ENCODE results near the gene ACBD4. TPM values are rescaled to one million over a fixed set of nuclear protein-coding genes. Genes with fewer than 3 reads are reported as not detected.

Gene ACBD4
- total and polyA plus RNA-seq, 4 donors = 3.2 to 14.2 (median 11.1) TPM

- peak in 2 of 6 donors; percentile 74 to 86 for DNase-seq (ENCODE audit: low read depth in 4 of 6, low spot score in 6 of 6)
- H3K36me3 ChIP-seq (ENCODE audit: control insufficient read depth, insufficient read depth, low read length) = peaks cover 71% of the 10 kb centered on the region
- no peaks in the 10 kb centered on the region for H3K27me3 ChIP-seq (ENCODE audit: control insufficient read depth, insufficient read depth, low read length)
- H3K27ac ChIP-seq (ENCODE audit: low read depth, low read length) = peak overlapping the region; percentile 73
- 31% methylated on average over 11 of the region's 16 CpGs for WGBS (ENCODE audit: insufficient coverage)
- no peaks in the 10 kb centered on the region for H3K9me3 ChIP-seq (ENCODE audit: control insufficient read depth, insufficient read depth, low read length)
- H3K4me1 ChIP-seq (ENCODE audit: control insufficient read depth, insufficient read depth, low read length) = peaks cover 57% of the 10 kb centered on the region
- no peak overlapping the region for H3K4me3 ChIP-seq (ENCODE audit: low read depth, low read length)
These were observed 24.5 kb upstream of the ACBD4 start for GRCh38 chr17:45110676-45111611.

GRCh38 chr17:45111850-45112249 is 23.6 kb upstream of the ACBD4 start:
- peaks cover 52% of the 10 kb centered on the region for H3K4me1 ChIP-seq (ENCODE audit: control insufficient read depth, insufficient read depth, low read length)
- H3K27ac ChIP-seq (ENCODE audit: low read depth, low read length) = peak overlapping the region; percentile 73
- H3K4me3 ChIP-seq (ENCODE audit: low read depth, low read length) = no peak overlapping the region
- no peak for DNase-seq (ENCODE audit: low read depth in 4 of 6, low spot score in 6 of 6)
- H3K9me3 ChIP-seq (ENCODE audit: control insufficient read depth, insufficient read depth, low read length) = no peaks in the 10 kb centered on the region
- WGBS (ENCODE audit: insufficient coverage) = 78% methylated on average over 6 of the region's 11 CpGs
- no peaks in the 10 kb centered on the region for H3K27me3 ChIP-seq (ENCODE audit: control insufficient read depth, insufficient read depth, low read length)
- peaks cover 71% of the 10 kb centered on the region for H3K36me3 ChIP-seq (ENCODE audit: control insufficient read depth, insufficient read depth, low read length)

- H3K27ac ChIP-seq (ENCODE audit: low read depth, low read length) = peak overlapping the region; percentile 73
- H3K4me1 ChIP-seq (ENCODE audit: control insufficient read depth, insufficient read depth, low read length) = peaks cover 52% of the 10 kb centered on the region
- no peaks in the 10 kb centered on the region for H3K9me3 ChIP-seq (ENCODE audit: control insufficient read depth, insufficient read depth, low read length)
- 96% methylated on average over 19 of the region's 23 CpGs for WGBS (ENCODE audit: insufficient coverage)
- peaks cover 67% of the 10 kb centered on the region for H3K36me3 ChIP-seq (ENCODE audit: control insufficient read depth, insufficient read depth, low read length)
- no peaks in the 10 kb centered on the region for H3K27me3 ChIP-seq (ENCODE audit: control insufficient read depth, insufficient read depth, low read length)
- no peak overlapping the region for H3K4me3 ChIP-seq (ENCODE audit: low read depth, low read length)
- no peak for DNase-seq (ENCODE audit: low read depth in 4 of 6, low spot score in 6 of 6)
These were observed 22.7 kb upstream of the ACBD4 start for GRCh38 chr17:45112559-45113423.

GRCh38 chr17:45113424-45113754 is 22.1 kb upstream of the ACBD4 start:
- Histone ChIP-seq H3K4me1 (ENCODE audit: control insufficient read depth, insufficient read depth, low read length) (peaks cover 52% of the 10 kb centered on the region), H3K36me3 (ENCODE audit: control insufficient read depth, insufficient read depth, low read length) (peaks cover 67% of the 10 kb centered on the region), H3K27me3 (ENCODE audit: control insufficient read depth, insufficient read depth, low read length) (no peaks in the 10 kb centered on the region), H3K9me3 (ENCODE audit: control insufficient read depth, insufficient read depth, low read length) (no peaks in the 10 kb centered on the region), H3K27ac (ENCODE audit: low read depth, low read length) (no peak overlapping the region), H3K4me3 (ENCODE audit: low read depth, low read length) (no peak overlapping the region)
- WGBS (ENCODE audit: insufficient coverage) = 88% methylated on average over 9 of the region's 9 CpGs
- DNase-seq (ENCODE audit: low read depth in 4 of 6, low spot score in 6 of 6) = no peak

DNA sequence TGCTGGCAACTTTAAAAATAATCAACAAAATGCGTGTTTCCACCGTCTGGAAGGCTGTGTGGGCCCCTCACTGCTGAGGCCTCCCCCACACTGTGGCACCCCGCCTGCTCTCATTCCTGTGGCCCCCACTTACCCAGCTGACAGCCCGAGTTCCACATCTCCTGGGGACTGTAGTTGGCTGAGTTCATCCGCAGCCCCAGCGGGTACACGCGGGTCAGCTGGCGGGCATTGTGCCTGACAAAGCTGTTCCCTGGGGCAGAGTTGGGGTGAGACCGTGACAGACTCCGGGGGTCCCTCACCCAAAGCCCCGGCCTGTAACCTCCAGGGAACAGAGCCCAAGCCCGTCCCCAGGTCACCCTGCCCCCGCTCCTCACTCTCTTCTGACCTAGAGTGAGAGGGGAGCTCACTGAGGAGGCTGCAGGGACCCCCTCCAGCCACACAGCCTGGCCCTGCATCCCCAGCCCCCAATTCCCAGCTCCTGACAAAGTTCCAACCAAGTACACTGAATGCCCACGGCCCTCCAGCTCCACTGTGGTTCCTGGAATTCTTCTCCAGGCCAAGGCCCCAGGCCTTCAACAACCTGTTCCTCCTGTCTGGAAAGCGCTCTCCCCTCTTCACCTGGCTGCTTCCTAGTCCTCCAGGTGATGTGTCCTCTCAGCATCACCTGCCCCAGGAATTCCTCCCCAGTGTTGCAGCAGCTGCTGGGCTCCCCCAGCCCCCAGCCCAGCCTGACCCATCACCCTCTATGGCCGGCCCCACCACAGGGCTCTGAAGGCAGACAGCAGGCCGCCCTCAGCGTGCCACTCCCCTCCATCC is 21.2 kb upstream of the ACBD4 start:
- peaks cover 66% of the 10 kb centered on the region for H3K36me3 ChIP-seq (ENCODE audit: control insufficient read depth, insufficient read depth, low read length)

GRCh38 chr17:45115015-45115625 is 20.4 kb upstream of the ACBD4 start:
- no peak overlapping the region for H3K4me3 ChIP-seq (ENCODE audit: low read depth, low read length)
- no peaks in the 10 kb centered on the region for H3K9me3 ChIP-seq (ENCODE audit: control insufficient read depth, insufficient read depth, low read length)
- H3K36me3 ChIP-seq (ENCODE audit: control insufficient read depth, insufficient read depth, low read length) = peaks cover 74% of the 10 kb centered on the region
- DNase-seq (ENCODE audit: low read depth in 4 of 6, low spot score in 6 of 6) = no peak
- H3K4me1 ChIP-seq (ENCODE audit: control insufficient read depth, insufficient read depth, low read length) = peaks cover 40% of the 10 kb centered on the region
- H3K27me3 ChIP-seq (ENCODE audit: control insufficient read depth, insufficient read depth, low read length) = no peaks in the 10 kb centered on the region
- WGBS (ENCODE audit: insufficient coverage) = 74% methylated on average over 22 of the region's 26 CpGs
- H3K27ac ChIP-seq (ENCODE audit: low read depth, low read length) = no peak overlapping the region

More for the DNA sequence above, 21.2 kb upstream of the ACBD4 start:
- Histone ChIP-seq H3K4me1 (ENCODE audit: control insufficient read depth, insufficient read depth, low read length) (peaks cover 47% of the 10 kb centered on the region), H3K27me3 (ENCODE audit: control insufficient read depth, insufficient read depth, low read length) (no peaks in the 10 kb centered on the region), H3K9me3 (ENCODE audit: control insufficient read depth, insufficient read depth, low read length) (no peaks in the 10 kb centered on the region), H3K4me3 (ENCODE audit: low read depth, low read length) (no peak overlapping the region), H3K27ac (ENCODE audit: low read depth, low read length) (no peak overlapping the region)
- WGBS (ENCODE audit: insufficient coverage) = 68% methylated on average over 15 of the region's 19 CpGs
- DNase-seq (ENCODE audit: low read depth in 4 of 6, low spot score in 6 of 6) = no peak

GRCh38 chr17:45115871-45116270 is 19.6 kb upstream of the ACBD4 start:
- Histone ChIP-seq H3K27me3 (ENCODE audit: control insufficient read depth, insufficient read depth, low read length) (no peaks in the 10 kb centered on the region), H3K4me3 (ENCODE audit: low read depth, low read length) (no peak overlapping the region), H3K36me3 (ENCODE audit: control insufficient read depth, insufficient read depth, low read length) (peaks cover 79% of the 10 kb centered on the region), H3K9me3 (ENCODE audit: control insufficient read depth, insufficient read depth, low read length) (no peaks in the 10 kb centered on the region), H3K27ac (ENCODE audit: low read depth, low read length) (no peak overlapping the region), H3K4me1 (ENCODE audit: control insufficient read depth, insufficient read depth, low read length) (peaks cover 32% of the 10 kb centered on the region)
- DNase-seq (ENCODE audit: low read depth in 4 of 6, low spot score in 6 of 6) = no peak
- 78% methylated on average over 7 of the region's 11 CpGs for WGBS (ENCODE audit: insufficient coverage)

- Histone ChIP-seq H3K4me3 (ENCODE audit: low read depth, low read length) (no peak overlapping the region), H3K36me3 (ENCODE audit: control insufficient read depth, insufficient read depth, low read length) (peaks cover 82% of the 10 kb centered on the region), H3K27me3 (ENCODE audit: control insufficient read depth, insufficient read depth, low read length) (no peaks in the 10 kb centered on the region), H3K4me1 (ENCODE audit: control insufficient read depth, insufficient read depth, low read length) (peaks cover 26% of the 10 kb centered on the region), H3K9me3 (ENCODE audit: control insufficient read depth, insufficient read depth, low read length) (no peaks in the 10 kb centered on the region), H3K27ac (ENCODE audit: low read depth, low read length) (no peak overlapping the region)
- 90% methylated on average over 6 of the region's 10 CpGs for WGBS (ENCODE audit: insufficient coverage)
- DNase-seq (ENCODE audit: low read depth in 4 of 6, low spot score in 6 of 6) = no peak
These were observed 19.0 kb upstream of the ACBD4 start for GRCh38 chr17:45116434-45117016.
